ENCODE measurements around the gene ATP8B1.
A peak's percentile ranks its signal among the peaks of the same experiment; 100 is the strongest.
"Not testable (repeated sequence)": the region's sequence is repeated elsewhere in the genome, so short reads cannot be mapped to it uniquely, and the experiment has no call there.

ATP8B1 gene

GRCh38 chr18:57759650-57760049 lies 43.5 kb downstream of the ATP8B1 start:
- no peak for DNase-seq

GRCh38 chr18:57755473-57756067 lies 47.5 kb downstream of the ATP8B1 start:
- DNase-seq = no peak

DNA sequence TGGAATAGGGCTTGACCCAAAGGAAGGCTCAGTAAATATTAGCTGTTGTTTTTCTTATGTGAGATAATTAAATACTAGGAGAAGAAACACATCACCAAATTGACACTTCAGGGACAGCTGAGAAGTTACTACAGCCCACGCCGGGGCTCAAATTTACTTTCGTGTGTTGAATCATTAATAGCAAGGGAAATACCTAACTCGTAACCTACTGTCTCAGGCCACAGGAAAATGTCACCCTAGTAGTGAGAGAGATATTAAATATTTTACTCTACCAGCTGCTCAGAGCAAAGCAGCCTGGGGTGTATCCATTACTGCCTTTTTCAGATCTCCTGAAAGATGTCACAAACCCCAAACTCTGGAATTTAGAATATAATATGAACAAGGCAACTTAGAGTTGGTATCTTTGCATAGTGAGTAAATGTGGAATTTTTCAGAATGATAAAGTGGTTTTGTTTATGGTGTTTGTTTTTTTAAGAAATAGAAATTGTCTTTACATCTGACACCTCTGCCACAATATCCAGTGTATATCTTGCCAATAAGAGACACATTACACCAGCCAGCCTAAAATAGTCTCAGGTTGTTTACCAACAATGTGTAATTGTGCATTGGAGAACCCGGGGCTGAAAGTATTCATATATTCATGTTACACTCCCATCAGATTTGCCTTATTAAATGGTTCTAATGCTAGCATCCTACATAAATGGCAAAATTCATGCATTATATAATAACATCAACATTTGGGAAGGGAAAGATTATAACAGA lies 48.4 kb downstream of the ATP8B1 start:
- no peak for DNase-seq

DNA sequence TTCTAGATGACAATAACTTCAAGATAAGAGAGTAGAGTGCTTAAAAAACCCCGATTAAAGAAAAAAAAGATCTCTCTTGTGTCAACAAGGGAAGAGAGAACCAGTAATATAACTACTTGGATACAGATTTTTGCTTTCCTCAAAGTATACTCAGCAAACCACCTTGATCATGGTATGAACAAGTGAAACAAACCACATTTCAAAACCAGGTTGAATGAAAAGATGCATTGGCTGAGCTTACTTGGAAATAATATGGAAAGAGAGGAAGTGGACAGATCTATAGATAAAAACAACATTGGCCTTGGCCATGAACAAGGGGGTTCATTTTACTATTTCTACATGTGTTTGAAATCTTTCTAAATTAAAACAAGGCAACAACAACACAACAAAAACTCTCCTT lies 50.1 kb downstream of the ATP8B1 start:
- no peak for DNase-seq

- DNase-seq = no peak
Observed at GRCh38 chr18:57749604-57749970, 53.5 kb downstream of the ATP8B1 start.

DNA sequence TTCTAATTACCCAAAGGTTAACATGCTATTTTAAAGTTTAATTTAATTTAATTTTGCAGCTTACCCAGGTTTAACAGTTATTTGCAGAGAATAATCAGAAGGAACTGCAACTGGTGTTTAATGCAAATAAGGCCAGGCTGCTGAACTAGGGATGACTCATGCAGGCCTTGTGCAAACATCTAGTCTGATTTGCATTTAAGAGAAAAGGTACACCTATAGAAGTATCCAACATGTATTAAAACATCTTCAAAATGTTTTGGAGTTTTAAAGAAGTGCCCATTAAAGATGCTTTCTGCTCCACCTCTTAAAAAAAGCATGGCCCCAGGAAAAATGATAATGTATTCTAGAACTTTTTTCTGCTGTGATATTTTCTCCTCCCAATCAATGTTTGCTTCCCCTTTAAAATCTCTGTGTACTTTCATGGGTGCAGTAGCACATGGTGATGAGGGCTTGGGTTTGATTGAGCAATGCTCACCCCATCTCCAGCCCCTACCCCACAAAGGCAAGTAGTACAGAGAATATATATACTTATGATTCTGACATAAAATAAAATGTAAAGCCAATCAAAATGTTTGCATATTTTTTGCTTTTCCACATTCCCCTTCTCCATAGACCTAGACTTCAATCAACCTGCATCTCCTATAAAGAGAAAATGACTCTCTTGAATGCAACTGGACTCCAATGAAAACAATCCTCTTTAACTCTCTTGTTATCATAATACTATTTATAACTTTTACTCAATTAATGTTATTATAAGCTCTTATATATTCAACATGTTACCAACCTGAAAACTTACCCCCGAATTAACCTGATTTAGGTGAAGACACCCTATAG lies 54.1 kb downstream of the ATP8B1 start:
- peak; percentile 59 for DNase-seq

DNA sequence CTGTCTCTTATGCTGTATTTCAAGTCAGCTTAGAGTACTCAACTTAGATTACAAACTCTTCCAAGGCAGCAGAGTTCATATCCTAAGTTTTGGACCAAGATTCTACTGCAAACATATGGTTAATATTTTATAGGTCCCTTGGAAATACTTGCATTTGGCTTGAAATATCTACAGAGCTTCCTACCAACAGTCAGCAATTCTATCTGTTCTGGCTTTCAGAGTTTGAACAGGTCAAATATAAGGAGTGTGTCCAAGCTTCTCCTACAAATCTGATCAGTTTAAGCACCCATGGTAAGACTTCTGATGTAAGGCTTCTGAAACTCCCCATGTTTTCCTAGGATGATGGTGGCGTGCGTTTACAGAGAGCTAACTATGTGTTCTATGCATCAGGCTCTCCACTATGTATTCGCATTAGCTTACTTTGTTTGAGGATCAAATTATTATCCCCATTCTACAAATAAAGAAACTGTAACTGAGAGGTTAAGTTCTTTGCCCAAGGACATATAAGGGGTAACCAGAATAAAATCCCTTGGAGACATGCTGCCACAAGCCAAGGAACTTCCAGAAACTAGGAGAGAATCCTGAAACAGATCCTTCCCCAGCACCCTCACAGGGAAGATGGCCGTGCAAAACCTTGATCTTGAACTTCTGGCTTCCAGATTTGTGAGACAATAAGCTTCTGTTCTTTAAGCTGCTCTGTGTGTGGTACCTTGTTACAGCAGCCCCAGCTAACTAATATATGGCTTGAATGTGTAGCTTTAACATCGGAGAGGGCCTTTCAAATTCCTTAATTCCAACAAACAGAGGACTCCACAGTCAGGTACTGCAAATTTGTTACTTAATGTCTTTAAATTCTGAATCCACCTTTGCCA lies 55.1 kb downstream of the ATP8B1 start:
- DNase-seq = no peak

DNA sequence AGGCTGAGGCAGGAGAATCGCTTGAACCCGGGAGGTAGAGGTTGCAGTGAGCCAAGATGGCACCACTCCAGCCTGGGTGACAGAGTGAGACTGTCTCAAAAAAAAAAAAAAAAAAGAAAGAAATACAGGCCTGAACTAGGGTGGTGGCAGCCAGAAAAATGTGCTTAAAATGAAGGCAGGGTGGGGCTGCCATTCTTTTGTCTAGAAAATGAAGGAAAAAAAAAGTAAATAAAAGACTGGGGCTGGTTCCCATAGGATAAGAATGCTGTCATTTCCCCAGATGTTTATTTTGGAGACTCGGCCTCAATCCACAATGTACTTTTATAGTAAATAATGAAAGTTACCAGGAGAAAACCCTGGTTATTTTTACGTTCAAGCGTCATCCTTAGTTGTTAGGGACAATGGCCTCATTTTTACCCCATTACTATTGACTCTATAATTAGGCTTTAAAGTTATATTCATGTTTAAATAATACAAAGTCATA lies 58.9 kb downstream of the ATP8B1 start:
- DNase-seq = no peak

DNA sequence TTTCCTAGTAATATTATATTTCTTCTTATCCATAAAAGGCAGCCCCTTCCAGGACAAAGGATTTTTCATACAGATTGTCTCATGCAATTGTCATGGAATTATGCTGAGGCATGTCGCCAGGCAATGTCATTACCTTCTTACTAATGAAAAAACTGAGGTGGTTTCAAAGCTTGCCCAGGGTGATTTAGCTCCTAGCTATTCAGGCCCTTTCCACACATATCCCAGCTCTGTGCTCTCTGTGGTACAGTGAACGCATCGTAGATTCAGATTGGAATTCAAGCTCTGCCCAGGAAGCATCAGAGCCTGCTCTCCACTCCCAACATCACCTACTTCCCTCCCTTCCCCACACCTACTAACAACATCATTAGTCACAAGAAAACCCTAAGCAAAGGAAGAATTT lies 60.1 kb downstream of the ATP8B1 start:
- no peak for DNase-seq

DNA sequence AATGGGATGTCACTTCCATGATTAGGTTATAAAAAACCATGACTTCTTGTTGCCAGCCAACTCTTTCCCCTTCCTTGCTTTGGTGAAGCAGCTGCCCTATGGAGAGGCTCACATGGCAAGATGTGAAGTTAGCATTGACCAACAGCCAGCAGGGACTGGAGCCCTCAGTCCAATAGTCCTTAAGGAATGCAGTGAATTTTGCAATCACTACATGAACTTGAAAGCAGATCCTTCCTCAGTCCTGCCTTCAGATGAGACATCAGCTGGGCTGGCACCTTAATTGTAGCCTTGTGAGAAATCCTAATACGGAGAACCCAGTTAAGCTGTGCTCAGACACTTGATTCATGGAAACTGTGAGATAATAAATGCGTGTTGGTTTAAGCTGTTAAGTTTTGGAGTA lies 61.8 kb downstream of the ATP8B1 start:
- no peak for DNase-seq

DNA sequence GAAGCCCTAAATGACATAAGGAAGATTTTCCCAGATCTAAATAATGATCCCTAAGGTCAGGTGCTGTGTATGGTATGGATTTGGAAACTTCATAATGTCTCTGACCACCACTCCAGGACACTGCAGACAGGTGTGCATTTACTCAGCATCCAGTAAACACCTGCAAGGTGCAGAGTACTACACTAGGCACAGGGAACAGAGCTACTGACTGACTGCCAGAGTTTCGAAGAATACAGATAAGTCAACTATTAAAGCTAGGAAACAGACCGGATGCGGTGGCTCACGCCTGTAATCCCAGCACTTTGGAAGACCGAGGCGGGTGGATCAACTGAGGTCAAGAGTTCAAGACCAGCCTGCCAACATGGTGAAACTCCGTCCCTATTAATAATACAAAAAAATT lies 65.0 kb downstream of the ATP8B1 start:
- no peak for DNase-seq

DNA sequence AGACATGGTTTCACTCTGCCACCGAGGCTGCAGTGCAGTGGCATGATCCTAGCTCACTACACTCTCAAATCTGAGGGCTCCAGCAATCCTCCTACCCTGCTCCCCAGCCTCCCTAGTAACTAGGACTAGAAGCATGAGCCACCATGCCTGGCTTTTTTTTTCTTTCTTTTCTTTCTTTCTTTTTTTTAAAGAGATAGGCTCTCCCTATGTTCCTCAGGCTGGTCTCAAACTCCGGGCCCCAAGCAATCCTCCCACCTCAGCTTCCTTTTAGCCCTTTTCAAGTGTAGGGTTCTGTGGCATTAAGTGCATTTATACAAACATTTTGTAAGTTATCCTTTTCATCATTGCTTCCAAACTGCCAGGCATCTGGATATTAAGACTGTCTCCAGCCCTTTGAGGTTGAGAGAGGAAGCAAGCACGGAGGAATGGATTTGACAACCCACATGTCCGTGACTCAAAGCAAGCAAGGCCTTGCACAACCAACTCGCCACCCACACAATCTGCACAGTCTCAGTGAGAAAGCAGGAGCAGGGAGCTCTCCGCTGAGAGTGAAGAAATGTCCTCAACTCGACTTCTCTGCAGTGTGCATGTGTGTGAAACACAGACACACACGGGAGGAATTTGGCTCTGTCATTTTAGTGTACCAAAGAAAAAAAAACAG lies 65.6 kb downstream of the ATP8B1 start:
- DNase-seq = no peak

DNA sequence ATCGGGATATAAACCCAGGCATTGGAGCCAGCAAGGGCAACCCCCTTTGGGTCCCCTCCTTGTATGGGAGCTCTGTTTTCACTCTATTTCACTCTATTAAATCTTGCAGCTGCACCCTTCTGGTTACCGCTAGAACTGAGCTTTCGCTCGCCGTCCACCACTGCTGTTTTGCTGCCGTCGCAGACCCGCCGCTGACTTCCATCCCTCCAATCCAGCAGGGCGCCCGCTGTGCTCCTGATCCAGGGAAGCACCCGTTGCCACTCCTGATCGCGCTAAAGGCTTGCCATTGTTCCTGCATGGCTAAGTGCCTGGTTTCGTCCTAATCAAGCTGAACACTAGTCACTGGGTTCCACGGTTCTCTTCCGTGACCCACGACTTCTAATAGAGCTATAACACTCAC lies 68.1 kb downstream of the ATP8B1 start:
- not testable (repeated sequence) for DNase-seq

DNA sequence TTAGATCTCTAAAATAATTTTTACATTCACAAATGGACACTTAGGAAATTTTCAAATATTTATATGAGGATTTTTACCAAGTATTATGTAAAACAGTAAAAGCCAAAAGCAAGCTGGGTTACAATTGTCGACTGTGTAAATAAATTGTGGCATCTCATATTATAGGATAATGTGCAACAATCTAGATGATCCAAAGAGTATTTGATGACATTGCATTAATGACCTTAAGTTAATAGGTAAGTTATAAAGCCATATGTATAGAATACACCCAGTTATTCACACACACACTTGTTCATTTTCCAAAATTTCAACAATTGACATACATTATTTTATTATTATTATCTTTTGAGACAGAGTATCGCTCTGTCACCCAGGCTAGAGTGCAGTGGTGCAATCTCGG lies 69.3 kb downstream of the ATP8B1 start:
- DNase-seq = no peak

- DNase-seq = no peak
Observed at GRCh38 chr18:57730146-57730545, 73.0 kb downstream of the ATP8B1 start.

- no peak for DNase-seq
Observed at GRCh38 chr18:57728941-57729511, 74.1 kb downstream of the ATP8B1 start.

DNA sequence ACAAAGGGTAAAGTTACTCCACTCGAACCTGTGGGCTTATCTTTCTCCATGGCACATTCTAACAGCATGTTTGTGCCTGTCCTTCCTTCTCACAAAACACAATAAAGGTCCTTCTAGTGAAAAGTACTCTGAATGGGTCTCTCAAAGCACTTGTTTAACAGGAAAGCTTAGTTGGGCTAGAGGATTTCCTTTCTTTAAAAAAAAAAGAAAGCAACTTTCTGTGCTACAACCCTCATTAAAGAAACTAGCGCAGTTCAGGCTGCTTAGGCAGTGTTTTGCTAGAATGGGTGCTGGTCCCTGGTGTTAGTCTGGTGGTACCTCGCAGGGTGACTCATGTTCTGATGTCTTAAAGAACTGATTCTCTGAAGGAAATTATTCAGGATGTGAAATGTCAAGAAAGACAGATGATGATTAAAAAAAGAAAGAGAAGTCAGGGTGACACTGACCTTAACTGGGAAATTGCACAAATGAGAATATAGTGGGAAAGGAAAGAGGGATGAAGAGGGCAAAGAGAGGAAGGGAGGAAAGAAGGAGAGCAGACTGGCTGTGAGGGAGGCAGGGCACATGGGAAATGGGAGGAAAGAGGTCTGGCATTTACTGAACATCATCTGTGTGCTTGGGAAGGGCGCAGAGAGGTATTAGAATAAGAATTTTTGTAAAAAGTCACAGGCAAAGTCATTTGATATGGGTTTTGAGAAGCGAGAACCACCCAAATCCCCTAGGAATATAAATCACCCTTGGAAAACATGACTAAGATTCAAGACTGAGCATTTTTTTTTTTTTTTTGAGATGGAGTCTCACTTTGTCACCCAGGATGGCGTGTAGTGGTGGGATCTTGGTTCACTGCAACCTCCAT lies 74.9 kb downstream of the ATP8B1 start:
- DNase-seq = no peak

DNA sequence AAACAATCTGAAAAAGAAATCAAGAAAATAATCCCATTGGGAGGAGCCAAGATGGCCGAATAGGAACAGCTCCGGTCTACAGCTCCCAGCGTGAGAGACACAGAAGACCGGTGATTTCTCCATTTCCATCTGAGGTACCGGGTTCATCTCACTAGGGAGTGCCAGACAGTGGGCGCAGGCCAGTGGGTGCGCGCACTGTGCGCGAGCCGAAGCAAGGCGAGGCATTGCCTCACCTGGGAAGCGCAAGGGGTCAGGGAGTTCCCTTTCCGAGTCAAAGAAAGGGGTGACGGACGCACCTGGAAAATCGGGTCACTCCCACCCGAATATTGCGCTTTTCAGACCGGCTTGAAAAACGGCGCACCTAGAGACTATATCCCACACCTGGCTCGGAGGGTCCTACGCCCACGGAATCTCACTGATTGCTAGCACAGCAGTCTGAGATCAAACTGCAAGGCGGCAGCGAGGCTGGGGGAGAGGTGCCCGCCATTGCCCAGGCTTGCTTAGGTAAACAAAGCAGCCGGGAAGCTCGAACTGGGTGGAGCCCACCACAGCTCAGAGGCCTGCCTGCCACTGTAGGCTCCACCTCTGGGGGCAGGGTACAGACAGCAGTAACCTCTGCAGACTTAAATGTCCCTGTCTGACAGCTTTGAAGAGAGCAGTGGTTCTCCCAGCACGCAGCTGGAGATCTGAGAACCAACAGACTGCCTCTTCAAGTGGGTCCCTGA lies 83.7 kb downstream of the ATP8B1 start:
- DNase-seq = not testable (repeated sequence)

DNA sequence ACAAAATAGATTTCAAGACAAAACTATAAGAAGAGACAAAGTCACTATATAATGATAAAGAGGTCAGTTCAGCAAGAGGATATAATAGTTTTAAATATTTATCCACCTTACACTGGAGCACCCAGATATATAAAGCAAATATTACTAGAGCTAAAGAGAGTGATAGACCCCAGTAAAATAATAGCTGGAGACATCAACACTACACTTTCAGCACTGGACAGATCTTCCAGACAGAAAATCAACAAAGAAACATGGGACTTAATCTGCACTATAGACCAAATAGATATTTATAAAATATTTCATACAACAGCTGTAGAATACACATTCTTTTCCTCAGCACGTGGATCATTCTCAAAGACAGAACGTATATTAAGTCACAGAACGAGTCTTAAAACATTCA lies 86.6 kb downstream of the ATP8B1 start:
- DNase-seq = no peak

- no peak for DNase-seq
Observed at GRCh38 chr18:57715671-57716070, 87.4 kb downstream of the ATP8B1 start.

Data from NCI-H510A (cell line).